ENCODE measurements around the gene HEATR5A.
"Not testable (repeated sequence)": the region's sequence is repeated elsewhere in the genome, so short reads cannot be mapped to it uniquely, and the experiment has no call there.

Gene HEATR5A

DNA sequence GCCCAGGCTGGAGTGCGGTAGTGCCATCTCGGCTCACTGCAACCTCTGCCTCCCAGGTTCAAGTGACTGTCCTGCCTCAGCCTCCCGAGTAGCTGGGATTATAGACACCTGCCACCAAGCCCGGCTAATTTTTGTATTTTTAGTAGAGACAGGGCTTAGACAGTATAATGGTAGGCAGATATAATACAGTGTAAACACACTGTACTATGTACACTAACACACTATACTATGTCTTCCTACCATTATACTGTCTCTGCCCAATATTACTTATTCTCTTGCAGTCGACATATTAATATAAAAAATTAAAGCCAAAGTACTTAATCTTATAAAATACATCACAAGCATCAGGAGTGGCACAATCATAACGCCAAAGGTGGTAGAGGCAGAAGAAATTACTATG is 21.9 kb upstream of the HEATR5A start:
- H3K9me3 ChIP-seq (ENCODE audit: control insufficient read depth, low read length), result no peaks in the 10 kb centered on the region
- H3K4me3 ChIP-seq (ENCODE audit: low read length), result no peak overlapping the region
- H3K4me1 ChIP-seq (ENCODE audit: control insufficient read depth, insufficient read depth, low read length), result peaks cover 27% of the 10 kb centered on the region
- no peak for DNase-seq (ENCODE audit: low read depth)
- H3K27me3 ChIP-seq (replicated peaks; ENCODE audit: control insufficient read depth, insufficient read depth, low read length), result no peaks in the 10 kb centered on the region
- H3K9ac ChIP-seq (ENCODE audit: low read length), result no peak overlapping the region
- H3K36me3 ChIP-seq (ENCODE audit: control insufficient read depth, insufficient read depth, low read length, severe bottlenecking), result peaks cover 6% of the 10 kb centered on the region

DNA sequence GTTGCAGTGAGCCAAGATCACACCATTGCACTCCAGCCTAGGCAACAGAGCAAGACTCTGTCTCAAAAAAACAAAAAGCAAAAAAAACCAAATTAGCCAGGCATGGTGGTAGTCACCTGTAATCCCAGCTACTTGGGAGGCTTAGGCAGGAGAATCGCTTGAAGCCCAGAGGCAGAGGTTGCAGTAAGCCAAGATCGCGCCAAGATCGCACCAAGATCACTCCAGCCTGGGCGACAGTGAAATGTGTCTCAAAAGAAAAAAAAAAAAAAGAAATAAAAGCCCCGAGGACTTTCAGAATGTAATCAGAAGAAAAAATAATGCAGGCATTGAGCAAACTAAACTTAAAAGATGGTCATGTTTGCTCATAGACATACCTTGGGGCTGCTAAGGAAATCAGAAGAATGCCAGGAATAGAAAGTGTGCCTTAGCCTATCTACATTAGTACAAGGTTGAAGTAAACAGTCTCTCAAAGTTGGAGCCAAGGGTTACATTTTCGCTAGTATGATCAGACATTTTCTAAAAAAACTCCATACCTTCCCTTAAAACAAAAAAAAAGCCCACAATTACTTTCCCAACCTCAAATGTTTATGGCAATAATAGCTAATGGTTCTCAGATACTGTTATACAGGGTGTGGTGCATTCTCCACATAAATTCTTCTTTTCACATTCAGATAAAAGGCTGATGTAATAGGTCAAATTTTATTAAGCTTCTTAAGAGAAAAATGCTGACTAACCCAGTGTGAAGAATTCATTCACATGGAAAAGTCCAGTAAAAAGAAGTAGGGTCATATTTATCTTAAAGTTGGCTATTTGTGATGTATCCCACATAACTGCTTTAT is 21.1 kb upstream of the HEATR5A start:
- Histone ChIP-seq H3K9ac (ENCODE audit: low read length) (peak overlapping the region; percentile 60), H3K9me3 (ENCODE audit: control insufficient read depth, low read length) (no peaks in the 10 kb centered on the region), H3K36me3 (ENCODE audit: control insufficient read depth, insufficient read depth, low read length, severe bottlenecking) (peaks cover 6% of the 10 kb centered on the region), H3K4me3 (ENCODE audit: low read length) (peak overlapping the region; percentile 54), H3K27me3 (replicated peaks; ENCODE audit: control insufficient read depth, insufficient read depth, low read length) (no peaks in the 10 kb centered on the region), H3K4me1 (ENCODE audit: control insufficient read depth, insufficient read depth, low read length) (peaks cover 27% of the 10 kb centered on the region)
- DNase-seq (ENCODE audit: low read depth), result peak; percentile 53

DNA sequence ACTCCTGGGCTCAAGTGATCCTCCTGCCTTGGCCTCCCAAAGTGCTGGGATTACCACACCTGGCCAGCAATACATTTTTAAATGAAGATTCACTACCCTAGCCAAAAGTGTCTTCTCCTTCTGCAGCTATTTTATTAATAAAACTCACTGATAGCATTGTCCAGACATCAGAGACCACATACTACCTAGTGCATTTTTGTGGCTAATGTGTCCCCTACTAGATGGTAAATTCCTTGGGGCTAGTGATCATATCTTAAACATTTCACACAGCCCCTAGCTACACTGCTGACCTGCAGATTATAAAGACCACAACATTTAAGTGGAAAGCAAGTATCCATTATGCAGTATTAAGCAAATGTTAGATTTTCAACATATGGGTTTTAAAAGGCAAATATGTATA is 19.9 kb upstream of the HEATR5A start:
- peaks cover 33% of the 10 kb centered on the region for H3K4me1 ChIP-seq (ENCODE audit: control insufficient read depth, insufficient read depth, low read length)
- H3K9me3 ChIP-seq (ENCODE audit: control insufficient read depth, low read length), result no peaks in the 10 kb centered on the region
- H3K27me3 ChIP-seq (replicated peaks; ENCODE audit: control insufficient read depth, insufficient read depth, low read length), result no peaks in the 10 kb centered on the region
- DNase-seq (ENCODE audit: low read depth), result no peak
- H3K36me3 ChIP-seq (ENCODE audit: control insufficient read depth, insufficient read depth, low read length, severe bottlenecking), result no peaks in the 10 kb centered on the region
- H3K9ac ChIP-seq (ENCODE audit: low read length), result no peak overlapping the region
- no peak overlapping the region for H3K4me3 ChIP-seq (ENCODE audit: low read length)

DNA sequence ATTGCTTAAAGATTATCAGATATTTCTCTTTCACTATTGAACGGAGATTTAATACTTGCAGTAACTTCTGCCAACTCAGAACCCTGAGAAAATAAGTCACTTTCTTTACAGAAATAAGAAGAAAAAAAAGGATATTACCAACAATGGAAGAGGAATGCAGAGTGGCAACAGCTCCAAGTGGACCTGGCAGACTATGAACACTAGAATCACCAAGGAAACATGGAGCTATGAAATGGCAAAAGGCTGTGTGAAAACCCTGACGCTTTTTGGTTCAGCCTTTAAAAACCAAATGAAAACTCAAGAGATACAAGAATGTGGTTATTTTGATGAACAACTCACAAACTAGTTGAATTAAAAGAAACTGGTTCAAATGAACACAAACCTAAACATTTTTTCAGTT is 19.2 kb upstream of the HEATR5A start:
- peak overlapping the region; percentile 34 for H3K9ac ChIP-seq (ENCODE audit: low read length)
- H3K4me3 ChIP-seq (ENCODE audit: low read length), result peak overlapping the region; percentile 61
- no peaks in the 10 kb centered on the region for H3K36me3 ChIP-seq (ENCODE audit: control insufficient read depth, insufficient read depth, low read length, severe bottlenecking)
- no peak for DNase-seq (ENCODE audit: low read depth)
- H3K4me1 ChIP-seq (ENCODE audit: control insufficient read depth, insufficient read depth, low read length), result peaks cover 40% of the 10 kb centered on the region
- H3K9me3 ChIP-seq (ENCODE audit: control insufficient read depth, low read length), result no peaks in the 10 kb centered on the region
- H3K27me3 ChIP-seq (replicated peaks; ENCODE audit: control insufficient read depth, insufficient read depth, low read length), result no peaks in the 10 kb centered on the region

- not testable (repeated sequence) for DNase-seq (ENCODE audit: low read depth); H3K27me3 ChIP-seq (replicated peaks; ENCODE audit: control insufficient read depth, insufficient read depth, low read length); H3K4me3 ChIP-seq (ENCODE audit: low read length); H3K9me3 ChIP-seq (ENCODE audit: control insufficient read depth, low read length); H3K36me3 ChIP-seq (ENCODE audit: control insufficient read depth, insufficient read depth, low read length, severe bottlenecking); H3K9ac ChIP-seq (ENCODE audit: low read length)
- H3K4me1 ChIP-seq (ENCODE audit: control insufficient read depth, insufficient read depth, low read length), result peaks cover 35% of the 10 kb centered on the region
These were observed 16.8 kb upstream of the HEATR5A start for GRCh38 chr14:31437045-31437691.

DNA sequence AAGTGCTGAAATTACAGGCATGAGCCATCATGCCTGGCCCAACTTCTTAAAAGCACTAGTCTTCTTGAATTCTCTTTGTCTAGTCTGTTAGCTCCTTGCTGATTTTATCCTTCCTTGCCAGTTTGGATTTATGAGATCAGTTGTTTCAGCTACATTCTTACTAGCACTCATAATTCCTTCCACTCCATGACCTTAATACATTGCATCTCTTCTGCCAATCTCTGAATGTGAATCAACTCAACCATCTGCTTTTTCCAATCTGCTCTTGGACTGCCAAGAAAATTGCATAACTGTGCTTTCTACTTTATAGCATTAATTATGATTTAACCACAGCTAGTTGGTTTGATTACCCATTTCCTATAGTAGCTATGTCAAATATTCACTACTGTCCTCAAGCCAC is 14.9 kb upstream of the HEATR5A start:
- Histone ChIP-seq H3K27me3 (replicated peaks; ENCODE audit: control insufficient read depth, insufficient read depth, low read length) (no peaks in the 10 kb centered on the region), H3K9ac (ENCODE audit: low read length) (no peak overlapping the region), H3K36me3 (ENCODE audit: control insufficient read depth, insufficient read depth, low read length, severe bottlenecking) (no peaks in the 10 kb centered on the region), H3K4me1 (ENCODE audit: control insufficient read depth, insufficient read depth, low read length) (peaks cover 31% of the 10 kb centered on the region), H3K4me3 (ENCODE audit: low read length) (peak overlapping the region; percentile 5), H3K9me3 (ENCODE audit: control insufficient read depth, low read length) (no peaks in the 10 kb centered on the region)
- DNase-seq (ENCODE audit: low read depth), result peak; percentile 73

DNA sequence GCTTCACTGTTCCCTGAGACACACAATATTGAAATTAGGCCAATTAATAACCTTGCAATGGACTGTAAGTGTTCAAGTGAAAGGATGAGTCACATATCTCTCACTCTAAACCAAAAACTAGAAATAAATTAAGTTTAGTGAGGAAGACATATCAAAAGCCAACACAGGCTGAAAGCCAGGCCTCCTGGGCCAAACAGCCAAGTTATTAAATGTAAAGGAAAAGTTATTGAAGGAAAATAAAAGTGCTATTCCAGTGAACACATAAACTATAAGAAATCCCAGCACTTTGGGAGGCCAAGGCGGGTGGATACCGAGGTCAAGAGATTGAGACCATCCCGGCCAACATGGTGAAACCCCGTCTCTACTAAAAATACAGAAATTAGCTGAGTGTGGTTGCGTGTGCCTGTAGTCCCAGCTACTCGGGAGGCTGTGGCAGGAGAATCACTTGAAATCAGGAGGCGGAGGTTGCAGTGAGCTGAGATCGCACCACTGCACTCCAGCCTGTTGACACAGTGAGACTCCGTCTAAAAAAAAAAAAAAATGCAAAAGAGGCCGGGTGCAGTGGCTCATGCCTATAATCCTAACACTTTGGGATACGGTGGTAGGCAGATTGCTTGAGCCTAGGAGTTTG is 10.4 kb upstream of the HEATR5A start:
- H3K9ac ChIP-seq (ENCODE audit: low read length), result no peak overlapping the region
- H3K9me3 ChIP-seq (ENCODE audit: control insufficient read depth, low read length), result no peaks in the 10 kb centered on the region
- no peaks in the 10 kb centered on the region for H3K27me3 ChIP-seq (replicated peaks; ENCODE audit: control insufficient read depth, insufficient read depth, low read length)
- peaks cover 17% of the 10 kb centered on the region for H3K4me1 ChIP-seq (ENCODE audit: control insufficient read depth, insufficient read depth, low read length)
- H3K36me3 ChIP-seq (ENCODE audit: control insufficient read depth, insufficient read depth, low read length, severe bottlenecking), result no peaks in the 10 kb centered on the region
- H3K4me3 ChIP-seq (ENCODE audit: low read length), result no peak overlapping the region
- DNase-seq (ENCODE audit: low read depth), result no peak

GRCh38 chr14:31429791-31430190 is 9.4 kb upstream of the HEATR5A start:
- Histone ChIP-seq H3K4me1 (ENCODE audit: control insufficient read depth, insufficient read depth, low read length) (peaks cover 8% of the 10 kb centered on the region), H3K9me3 (ENCODE audit: control insufficient read depth, low read length) (no peaks in the 10 kb centered on the region), H3K9ac (ENCODE audit: low read length) (no peak overlapping the region), H3K27me3 (replicated peaks; ENCODE audit: control insufficient read depth, insufficient read depth, low read length) (no peaks in the 10 kb centered on the region), H3K36me3 (ENCODE audit: control insufficient read depth, insufficient read depth, low read length, severe bottlenecking) (no peaks in the 10 kb centered on the region), H3K4me3 (ENCODE audit: low read length) (no peak overlapping the region)
- DNase-seq (ENCODE audit: low read depth), result no peak

GRCh38 chr14:31428011-31428410 is 7.7 kb upstream of the HEATR5A start:
- DNase-seq (ENCODE audit: low read depth), result no peak
- no peak overlapping the region for H3K4me3 ChIP-seq (ENCODE audit: low read length)
- H3K36me3 ChIP-seq (ENCODE audit: control insufficient read depth, insufficient read depth, low read length, severe bottlenecking), result no peaks in the 10 kb centered on the region
- peaks cover 5% of the 10 kb centered on the region for H3K4me1 ChIP-seq (ENCODE audit: control insufficient read depth, insufficient read depth, low read length)
- no peaks in the 10 kb centered on the region for H3K9me3 ChIP-seq (ENCODE audit: control insufficient read depth, low read length)
- H3K9ac ChIP-seq (ENCODE audit: low read length), result no peak overlapping the region
- H3K27me3 ChIP-seq (replicated peaks; ENCODE audit: control insufficient read depth, insufficient read depth, low read length), result no peaks in the 10 kb centered on the region

- H3K4me3 ChIP-seq (ENCODE audit: low read length), result no peak overlapping the region
- no peaks in the 10 kb centered on the region for H3K27me3 ChIP-seq (replicated peaks; ENCODE audit: control insufficient read depth, insufficient read depth, low read length)
- peaks cover 5% of the 10 kb centered on the region for H3K4me1 ChIP-seq (ENCODE audit: control insufficient read depth, insufficient read depth, low read length)
- H3K9me3 ChIP-seq (ENCODE audit: control insufficient read depth, low read length), result no peaks in the 10 kb centered on the region
- no peak for DNase-seq (ENCODE audit: low read depth)
- no peak overlapping the region for H3K9ac ChIP-seq (ENCODE audit: low read length)
- H3K36me3 ChIP-seq (ENCODE audit: control insufficient read depth, insufficient read depth, low read length, severe bottlenecking), result no peaks in the 10 kb centered on the region
These were observed 6.3 kb upstream of the HEATR5A start for GRCh38 chr14:31426663-31427062.

GRCh38 chr14:31425905-31426304 is 5.6 kb upstream of the HEATR5A start:
- Histone ChIP-seq H3K9ac (ENCODE audit: low read length) (no peak overlapping the region), H3K9me3 (ENCODE audit: control insufficient read depth, low read length) (no peaks in the 10 kb centered on the region), H3K4me1 (ENCODE audit: control insufficient read depth, insufficient read depth, low read length) (peaks cover 6% of the 10 kb centered on the region), H3K27me3 (replicated peaks; ENCODE audit: control insufficient read depth, insufficient read depth, low read length) (no peaks in the 10 kb centered on the region), H3K4me3 (ENCODE audit: low read length) (no peak overlapping the region), H3K36me3 (ENCODE audit: control insufficient read depth, insufficient read depth, low read length, severe bottlenecking) (no peaks in the 10 kb centered on the region)
- DNase-seq (ENCODE audit: low read depth), result no peak
